ENCODE data around the gene TBCD. TPM values are rescaled to one million over a fixed set of nuclear protein-coding genes. Genes with fewer than 3 reads are reported as not detected.
A peak's percentile ranks its signal among the peaks of the same experiment; 100 is the strongest.

Gene TBCD
- total RNA-seq, 1 experiment from 2014 or later, result 94.6 TPM

GRCh38 chr17:82895087-82895486 lies 143.2 kb downstream of the TBCD start:
- H3K4me3 Mint-ChIP-seq (ENCODE audit: unreplicated experiment), result no peak overlapping the region
- no peak for DNase-seq
- no TSS peak for BruUV-seq (replicated peaks)
- CTCF ChIA-PET, result no interaction called here
- Histone ChIP-seq H3K4me1 (peaks cover 10% of the 10 kb centered on the region), H3K9me3 (no peaks in the 10 kb centered on the region), H3K4me3 (ENCODE audit: low read depth, low read length) (no peak overlapping the region), H3K36me3 (ENCODE audit: control insufficient read depth, insufficient read depth, low read length) (peaks cover 1% of the 10 kb centered on the region), H3K27me3 (replicated peaks; ENCODE audit: control insufficient read depth, insufficient read depth, low read length) (no peaks in the 10 kb centered on the region)
- H3K36me3 Mint-ChIP-seq (ENCODE audit: insufficient read depth, unreplicated experiment), result peaks cover 32% of the 10 kb centered on the region
- H3K27me3 Mint-ChIP-seq (ENCODE audit: insufficient read depth, unreplicated experiment), result no peaks in the 10 kb centered on the region
- H3K27ac Mint-ChIP-seq (ENCODE audit: unreplicated experiment), result no peak overlapping the region
- POLR2A ChIA-PET, result interaction anchor here (0.5 kb wide), 1 partner anchor 689 kb away, joined by 3 read pairs; no protein-coding TSS in a partner anchor
- peaks cover 16% of the 10 kb centered on the region for H3K4me1 Mint-ChIP-seq (ENCODE audit: low read depth, unreplicated experiment)
- H3K9me3 Mint-ChIP-seq (ENCODE audit: unreplicated experiment), result no peaks in the 10 kb centered on the region
- TF ChIP-seq CTCF (IDR thresholded peaks at IDR 0.05; ENCODE audit: insufficient read depth in 1 of 2, low read depth in 1 of 2, low read length in 1 of 2, severe bottlenecking in 1 of 2, unreplicated experiment in 1 of 2), result no peak
- intact Hi-C loops (cut with micrococcal nuclease; ENCODE audit: unreplicated experiment), result no loop called here

- no peaks in the 10 kb centered on the region for H3K27me3 Mint-ChIP-seq (ENCODE audit: insufficient read depth, unreplicated experiment)
- DNase-seq, result no peak
- Histone ChIP-seq H3K36me3 (ENCODE audit: control insufficient read depth, insufficient read depth, low read length) (peaks cover 1% of the 10 kb centered on the region), H3K4me1 (no peaks in the 10 kb centered on the region), H3K27me3 (replicated peaks; ENCODE audit: control insufficient read depth, insufficient read depth, low read length) (no peaks in the 10 kb centered on the region), H3K4me3 (ENCODE audit: low read depth, low read length) (no peak overlapping the region), H3K9me3 (no peaks in the 10 kb centered on the region)
- H3K4me3 Mint-ChIP-seq (ENCODE audit: unreplicated experiment), result no peak overlapping the region
- TF ChIP-seq CTCF (IDR thresholded peaks at IDR 0.05; ENCODE audit: insufficient read depth in 1 of 2, low read depth in 1 of 2, low read length in 1 of 2, severe bottlenecking in 1 of 2, unreplicated experiment in 1 of 2), result no peak
- peaks cover 31% of the 10 kb centered on the region for H3K36me3 Mint-ChIP-seq (ENCODE audit: insufficient read depth, unreplicated experiment)
- no peak overlapping the region for H3K27ac Mint-ChIP-seq (ENCODE audit: unreplicated experiment)
- CTCF ChIA-PET, result interaction anchor here (1.0 kb wide), 1 partner anchor 17 kb away, joined by 5 read pairs; no protein-coding TSS in a partner anchor
- peaks cover 3% of the 10 kb centered on the region for H3K4me1 Mint-ChIP-seq (ENCODE audit: low read depth, unreplicated experiment)
- intact Hi-C loops (cut with micrococcal nuclease; ENCODE audit: unreplicated experiment), result no loop called here
- no TSS peak for BruUV-seq (replicated peaks)
- POLR2A ChIA-PET, result no interaction called here
- H3K9me3 Mint-ChIP-seq (ENCODE audit: unreplicated experiment), result no peaks in the 10 kb centered on the region
Observed at GRCh38 chr17:82896071-82897000, 144.5 kb downstream of the TBCD start.

GRCh38 chr17:82897514-82898249 lies 145.8 kb downstream of the TBCD start:
- peak in 1 of 2 experiments; percentile 10 for TF ChIP-seq CTCF (IDR thresholded peaks at IDR 0.05; ENCODE audit: insufficient read depth in 1 of 2, low read depth in 1 of 2, low read length in 1 of 2, severe bottlenecking in 1 of 2, unreplicated experiment in 1 of 2)
- CTCF ChIA-PET, result interaction anchor here (0.7 kb wide), 1 partner anchor 10 kb away, joined by 3 read pairs; no protein-coding TSS in a partner anchor
- Mint-ChIP-seq H3K4me1 (ENCODE audit: low read depth, unreplicated experiment) (no peaks in the 10 kb centered on the region), H3K36me3 (ENCODE audit: insufficient read depth, unreplicated experiment) (peaks cover 29% of the 10 kb centered on the region), H3K9me3 (ENCODE audit: unreplicated experiment) (no peaks in the 10 kb centered on the region), H3K4me3 (ENCODE audit: unreplicated experiment) (no peak overlapping the region), H3K27ac (ENCODE audit: unreplicated experiment) (no peak overlapping the region), H3K27me3 (ENCODE audit: insufficient read depth, unreplicated experiment) (no peaks in the 10 kb centered on the region)
- intact Hi-C loops (cut with micrococcal nuclease; ENCODE audit: unreplicated experiment), result no loop called here
- no peak for DNase-seq
- no peaks in the 10 kb centered on the region for H3K4me1 ChIP-seq
- no peak overlapping the region for H3K4me3 ChIP-seq (ENCODE audit: low read depth, low read length)
- H3K9me3 ChIP-seq, result no peaks in the 10 kb centered on the region
- peaks cover 1% of the 10 kb centered on the region for H3K36me3 ChIP-seq (ENCODE audit: control insufficient read depth, insufficient read depth, low read length)
- POLR2A ChIA-PET, result no interaction called here
- no TSS peak for BruUV-seq (replicated peaks)
- no peaks in the 10 kb centered on the region for H3K27me3 ChIP-seq (replicated peaks; ENCODE audit: control insufficient read depth, insufficient read depth, low read length)

Measured in Caco-2 (cell line).